ENCODE results near the gene CAMK1D.

Gene CAMK1D

DNA sequence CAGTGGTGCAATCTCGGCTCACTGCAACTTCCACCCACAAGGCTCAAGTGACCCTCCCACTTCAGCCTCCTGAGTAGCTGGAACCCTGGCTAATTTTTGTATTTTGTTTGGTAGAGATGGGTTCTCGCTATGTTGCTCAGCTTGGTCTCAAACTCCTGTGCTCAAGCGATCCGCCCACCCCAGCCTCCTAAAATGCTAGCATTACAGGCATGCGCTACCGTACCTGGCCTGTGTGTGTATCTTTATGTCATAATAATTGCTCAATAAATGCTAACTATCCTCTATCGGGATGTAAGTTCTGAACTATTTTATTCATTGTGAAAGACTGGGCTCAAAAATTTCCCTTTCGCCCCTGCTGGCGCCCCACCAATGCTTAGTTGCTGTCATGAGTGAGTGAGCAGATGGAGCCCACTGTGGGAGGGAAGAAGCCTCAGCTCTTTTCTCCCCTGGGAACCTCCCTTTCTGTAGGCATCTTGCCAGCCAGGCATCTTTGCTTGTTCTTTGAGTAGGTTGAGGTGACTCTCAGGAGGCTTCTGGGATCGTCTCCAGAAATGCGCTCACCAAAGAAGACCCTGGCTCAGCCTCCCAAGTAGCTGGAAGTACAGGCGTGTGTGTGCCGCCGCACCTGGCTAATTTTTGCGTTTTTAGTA is 38.3 kb downstream of the CAMK1D start:
- TF ChIP-seq, protein P1, sequence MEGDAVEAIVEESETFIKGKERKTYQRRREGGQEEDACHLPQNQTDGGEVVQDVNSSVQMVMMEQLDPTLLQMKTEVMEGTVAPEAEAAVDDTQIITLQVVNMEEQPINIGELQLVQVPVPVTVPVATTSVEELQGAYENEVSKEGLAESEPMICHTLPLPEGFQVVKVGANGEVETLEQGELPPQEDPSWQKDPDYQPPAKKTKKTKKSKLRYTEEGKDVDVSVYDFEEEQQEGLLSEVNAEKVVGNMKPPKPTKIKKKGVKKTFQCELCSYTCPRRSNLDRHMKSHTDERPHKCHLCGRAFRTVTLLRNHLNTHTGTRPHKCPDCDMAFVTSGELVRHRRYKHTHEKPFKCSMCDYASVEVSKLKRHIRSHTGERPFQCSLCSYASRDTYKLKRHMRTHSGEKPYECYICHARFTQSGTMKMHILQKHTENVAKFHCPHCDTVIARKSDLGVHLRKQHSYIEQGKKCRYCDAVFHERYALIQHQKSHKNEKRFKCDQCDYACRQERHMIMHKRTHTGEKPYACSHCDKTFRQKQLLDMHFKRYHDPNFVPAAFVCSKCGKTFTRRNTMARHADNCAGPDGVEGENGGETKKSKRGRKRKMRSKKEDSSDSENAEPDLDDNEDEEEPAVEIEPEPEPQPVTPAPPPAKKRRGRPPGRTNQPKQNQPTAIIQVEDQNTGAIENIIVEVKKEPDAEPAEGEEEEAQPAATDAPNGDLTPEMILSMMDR (IDR thresholded peaks at IDR 0.05; ENCODE audit: insufficient read depth, low read length, missing control alignments): no peak
- DNase-seq (ENCODE audit: low read depth, low spot score): no peak
- ChIA-PET POLR2A (no interaction called here), CTCF (no interaction called here)
- H3K4me3 ChIP-seq (ENCODE audit: low read depth, low read length): no peak overlapping the region

DNA sequence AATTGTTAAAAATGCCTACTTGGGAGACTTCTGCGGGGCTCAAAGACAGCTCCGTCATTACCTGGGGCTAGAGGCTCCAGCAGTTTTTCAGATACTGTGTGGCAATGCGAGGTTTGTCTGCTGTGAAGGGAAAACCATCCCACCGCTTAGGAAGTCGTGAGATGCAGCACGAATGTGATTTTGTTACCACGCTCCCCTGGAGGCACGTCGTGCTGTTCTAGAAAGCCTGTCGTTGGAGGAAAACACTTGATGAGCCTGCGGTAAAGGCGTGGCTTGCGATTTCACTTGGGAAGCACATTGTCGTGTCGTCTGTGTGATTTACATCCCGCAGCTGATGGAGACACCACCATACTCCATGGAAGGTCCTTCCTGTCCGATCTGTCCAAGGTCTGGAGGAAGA is 39.3 kb downstream of the CAMK1D start:
- H3K4me3 ChIP-seq (ENCODE audit: low read depth, low read length): no peak overlapping the region
- no peak for DNase-seq (ENCODE audit: low read depth, low spot score)
- POLR2A ChIA-PET: no interaction called here
- TF ChIP-seq, protein P1 (IDR thresholded peaks at IDR 0.05; ENCODE audit: insufficient read depth, low read length, missing control alignments): no peak
- CTCF ChIA-PET: no interaction called here

DNA sequence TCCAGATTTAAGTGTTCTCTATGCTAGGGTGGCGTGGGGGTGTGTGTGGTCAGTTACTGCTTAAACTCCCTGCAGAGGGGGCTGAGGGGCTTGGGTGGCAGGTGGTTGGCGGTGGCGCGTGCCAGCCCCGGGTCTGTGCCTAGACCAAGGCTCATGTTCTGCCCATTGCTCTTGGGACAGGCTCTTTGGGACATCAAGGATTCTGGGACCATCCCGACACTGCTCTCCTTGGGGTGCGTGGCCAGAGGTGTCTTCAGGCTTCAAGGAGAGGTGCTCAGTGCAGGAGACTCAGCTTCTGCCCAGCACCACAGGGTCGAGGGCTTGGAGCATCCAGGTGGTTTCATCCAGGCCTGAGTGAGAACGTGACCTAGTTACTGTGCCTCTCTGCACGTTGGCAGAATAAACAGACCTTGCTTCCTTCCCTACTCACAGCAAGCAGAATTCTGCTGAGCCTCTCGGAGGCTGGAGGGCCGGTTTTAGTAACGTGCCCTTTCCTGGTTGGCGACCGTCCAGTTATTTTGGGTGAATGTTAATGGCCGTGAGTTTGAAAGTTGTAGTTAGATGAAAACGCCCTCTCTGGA is 39.9 kb downstream of the CAMK1D start:
- CTCF ChIA-PET: no interaction called here
- TF ChIP-seq, protein P1 (IDR thresholded peaks at IDR 0.05; ENCODE audit: insufficient read depth, low read length, missing control alignments): no peak
- H3K4me3 ChIP-seq (ENCODE audit: low read depth, low read length): no peak overlapping the region
- DNase-seq (ENCODE audit: low read depth, low spot score): no peak
- POLR2A ChIA-PET: no interaction called here

DNA sequence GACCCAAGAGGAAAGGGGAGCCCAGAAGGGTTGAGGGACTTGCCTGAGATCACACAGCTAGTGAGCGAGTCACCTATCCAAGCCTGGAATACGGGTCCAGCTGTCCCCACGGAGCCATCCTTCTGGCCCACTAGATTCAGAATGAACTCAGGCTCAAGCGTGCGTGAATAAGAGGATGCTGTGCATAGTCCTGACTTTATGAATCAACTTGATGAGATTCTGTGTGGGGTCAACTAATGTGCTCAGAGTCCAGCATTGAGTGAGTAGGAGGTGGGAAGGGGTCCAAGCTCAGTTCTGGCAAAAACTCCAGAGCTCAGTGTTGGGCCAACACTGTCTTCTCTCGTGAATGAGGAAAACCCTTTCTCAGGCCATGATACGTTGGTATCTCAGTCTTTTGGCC is 41.4 kb downstream of the CAMK1D start:
- POLR2A ChIA-PET: no interaction called here
- no peak for DNase-seq (ENCODE audit: low read depth, low spot score)
- CTCF ChIA-PET: interaction anchor here (0.8 to 1.4 kb wide), 2 partner anchors 127 to 320 kb away, joined by 3 to 4 read pairs; no protein-coding TSS in a partner anchor
- TF ChIP-seq, protein P1 (IDR thresholded peaks at IDR 0.05; ENCODE audit: insufficient read depth, low read length, missing control alignments): no peak
- H3K4me3 ChIP-seq (ENCODE audit: low read depth, low read length): no peak overlapping the region

DNA sequence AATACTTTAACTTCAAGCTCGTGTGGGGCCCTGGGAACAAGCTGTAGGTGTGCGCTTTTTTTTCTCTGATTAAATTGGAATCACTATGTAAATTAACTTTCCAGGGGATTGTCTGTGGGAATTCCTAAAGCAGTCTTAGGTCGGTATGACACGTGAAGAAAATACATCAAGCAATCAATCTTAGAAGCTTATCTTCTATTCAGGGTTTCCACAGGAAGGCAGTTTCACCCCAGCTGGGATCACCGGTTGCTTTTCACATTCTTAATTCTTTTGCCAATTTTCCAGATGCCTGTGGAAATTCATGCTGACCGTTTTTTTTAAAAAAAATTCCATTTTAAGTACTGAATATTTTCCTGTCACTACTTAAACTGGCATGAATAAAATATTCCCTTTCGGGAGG is 41.9 kb downstream of the CAMK1D start:
- ChIA-PET POLR2A (no interaction called here), CTCF (interaction anchor here (1.4 kb wide), 1 partner anchor 320 kb away, joined by 4 read pairs; no protein-coding TSS in a partner anchor)
- H3K4me3 ChIP-seq (ENCODE audit: low read depth, low read length): no peak overlapping the region
- TF ChIP-seq, protein P1 (IDR thresholded peaks at IDR 0.05; ENCODE audit: insufficient read depth, low read length, missing control alignments): no peak
- DNase-seq (ENCODE audit: low read depth, low spot score): no peak

DNA sequence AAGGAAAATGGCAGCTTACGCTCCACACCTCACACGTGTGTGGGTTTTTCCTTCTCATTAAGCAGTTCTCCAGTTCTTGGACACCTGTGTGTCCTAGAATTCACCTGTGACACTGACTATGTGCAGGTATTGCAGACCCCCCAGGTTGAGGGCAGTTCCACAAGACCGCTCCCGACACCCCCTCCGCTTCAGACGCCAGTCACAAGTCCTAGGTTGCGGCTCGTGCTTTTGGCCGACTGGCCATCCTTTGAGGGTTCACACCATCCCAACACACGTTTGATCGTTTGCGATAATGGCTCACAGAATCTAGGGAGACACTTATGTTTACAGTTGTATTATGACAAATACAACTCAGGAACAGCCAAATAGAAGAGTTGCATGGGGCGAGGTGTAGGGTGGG is 44.5 kb downstream of the CAMK1D start:
- POLR2A ChIA-PET: no interaction called here
- CTCF ChIA-PET: interaction anchor here (0.6 kb wide), 1 partner anchor 16 kb away, joined by 3 read pairs; no protein-coding TSS in a partner anchor
- no peak overlapping the region for H3K4me3 ChIP-seq (ENCODE audit: low read depth, low read length)
- TF ChIP-seq, protein P1 (IDR thresholded peaks at IDR 0.05; ENCODE audit: insufficient read depth, low read length, missing control alignments): no peak
- no peak for DNase-seq (ENCODE audit: low read depth, low spot score)
